Measurements from ENCODE around the gene ENOX1. TPM values are rescaled to one million over a fixed set of nuclear protein-coding genes. Genes with fewer than 3 reads are reported as not detected.

ENOX1 gene
- total RNA-seq, 1 donor from 2014 or later = 2.0 TPM

GRCh38 chr13:43214124-43214523 is 572.6 kb downstream of the ENOX1 start:
- DNase-seq (ENCODE audit: low spot score) = no peak
- no peak overlapping the region for H3K27ac Mint-ChIP-seq (ENCODE audit: unreplicated experiment)
- no peak for TF ChIP-seq CTCF (IDR thresholded peaks at IDR 0.05)
- no peak overlapping the region for H3K4me3 Mint-ChIP-seq (ENCODE audit: unreplicated experiment)
- no peaks in the 10 kb centered on the region for H3K4me1 Mint-ChIP-seq (ENCODE audit: low read depth)
- no peaks in the 10 kb centered on the region for H3K9me3 Mint-ChIP-seq (ENCODE audit: low read depth)
- H3K27me3 Mint-ChIP-seq (ENCODE audit: low read depth) = no peaks in the 10 kb centered on the region
- peaks cover 4% of the 10 kb centered on the region for H3K36me3 Mint-ChIP-seq (ENCODE audit: low read depth)

GRCh38 chr13:43206838-43207237 is 579.9 kb downstream of the ENOX1 start:
- no peaks in the 10 kb centered on the region for H3K4me1 Mint-ChIP-seq (ENCODE audit: low read depth)
- peaks cover 15% of the 10 kb centered on the region for H3K9me3 Mint-ChIP-seq (ENCODE audit: low read depth)
- H3K27me3 Mint-ChIP-seq (ENCODE audit: low read depth) = no peaks in the 10 kb centered on the region
- H3K4me3 Mint-ChIP-seq (ENCODE audit: unreplicated experiment) = no peak overlapping the region
- DNase-seq (ENCODE audit: low spot score) = no peak
- no peak for TF ChIP-seq CTCF (IDR thresholded peaks at IDR 0.05)
- H3K36me3 Mint-ChIP-seq (ENCODE audit: low read depth) = no peaks in the 10 kb centered on the region
- H3K27ac Mint-ChIP-seq (ENCODE audit: unreplicated experiment) = no peak overlapping the region

- Mint-ChIP-seq H3K4me1 (ENCODE audit: low read depth) (no peaks in the 10 kb centered on the region), H3K36me3 (ENCODE audit: low read depth) (peaks cover 2% of the 10 kb centered on the region), H3K9me3 (ENCODE audit: low read depth) (peaks cover 22% of the 10 kb centered on the region), H3K4me3 (ENCODE audit: unreplicated experiment) (no peak overlapping the region), H3K27ac (ENCODE audit: unreplicated experiment) (no peak overlapping the region), H3K27me3 (ENCODE audit: low read depth) (no peaks in the 10 kb centered on the region)
- DNase-seq (ENCODE audit: low spot score) = no peak
- TF ChIP-seq CTCF (IDR thresholded peaks at IDR 0.05) = no peak
Measured at GRCh38 chr13:43205416-43205815, 581.4 kb downstream of the ENOX1 start.

- no peak for DNase-seq (ENCODE audit: low spot score)
- Mint-ChIP-seq H3K27me3 (ENCODE audit: low read depth) (no peaks in the 10 kb centered on the region), H3K36me3 (ENCODE audit: low read depth) (peaks cover 2% of the 10 kb centered on the region), H3K4me1 (ENCODE audit: low read depth) (no peaks in the 10 kb centered on the region), H3K4me3 (ENCODE audit: unreplicated experiment) (no peak overlapping the region), H3K27ac (ENCODE audit: unreplicated experiment) (no peak overlapping the region), H3K9me3 (ENCODE audit: low read depth) (peaks cover 22% of the 10 kb centered on the region)
- TF ChIP-seq CTCF (IDR thresholded peaks at IDR 0.05) = no peak
Measured at GRCh38 chr13:43204591-43204990, 582.2 kb downstream of the ENOX1 start.

GRCh38 chr13:43203781-43204180 is 583.0 kb downstream of the ENOX1 start:
- Mint-ChIP-seq H3K27me3 (ENCODE audit: low read depth) (no peaks in the 10 kb centered on the region), H3K9me3 (ENCODE audit: low read depth) (peaks cover 22% of the 10 kb centered on the region), H3K36me3 (ENCODE audit: low read depth) (peaks cover 2% of the 10 kb centered on the region), H3K4me3 (ENCODE audit: unreplicated experiment) (no peak overlapping the region), H3K27ac (ENCODE audit: unreplicated experiment) (no peak overlapping the region), H3K4me1 (ENCODE audit: low read depth) (no peaks in the 10 kb centered on the region)
- TF ChIP-seq CTCF (IDR thresholded peaks at IDR 0.05) = no peak
- no peak for DNase-seq (ENCODE audit: low spot score)
